H7 (cell line): Measurements from ENCODE around the gene SAA1. TPM values are rescaled to one million over a fixed set of nuclear protein-coding genes. Genes with fewer than 3 reads are reported as not detected.
A peak's percentile ranks its signal among the peaks of the same experiment; 100 is the strongest.

Experiments
- DNase-seq: peaks from one replicate; pipeline ENCODE4 v3.0.0; 2012
- H3K27me3 ChIP-seq: 2 replicates; pipeline ENCODE4 v1.6.0; 2011; ENCODE audit warnings: mild to moderate bottlenecking, low read length; ENCODE audit not compliant: control insufficient read depth, insufficient read depth
- H3K36me3 ChIP-seq: replicated peaks from 2 replicates; pipeline ENCODE4 v1.5.1; 2011; ENCODE audit warnings: low read length; ENCODE audit not compliant: control insufficient read depth, insufficient read depth
- H3K4me3 ChIP-seq: 2 replicates; pipeline ENCODE4 v1.5.1; 2011; ENCODE audit warnings: low read depth, mild to moderate bottlenecking, control low read depth, low read length, moderate library complexity; ENCODE audit not compliant: insufficient read depth
- total RNA-seq: library from RNA; depleted of rRNA; stranded (reverse); fragments of >200 nt; shearing (Covaris generic); gene quantifications from 2 replicates; pipeline ENCODE4 v1.2.3, GENCODE V29; 2014

SAA1 gene
- total RNA-seq, 1 experiment from 2014 or later = not detected

GRCh38 chr11:18270102-18270501 lies 4.0 kb downstream of the SAA1 start:
- peak; percentile 32 for DNase-seq
- Histone ChIP-seq H3K27me3 (no peaks in the 10 kb centered on the region), H3K36me3 (no peaks in the 10 kb centered on the region), H3K4me3 (no peak overlapping the region)

- H3K27me3 ChIP-seq = no peaks in the 10 kb centered on the region
- H3K4me3 ChIP-seq = no peak overlapping the region
- DNase-seq = no peak
- H3K36me3 ChIP-seq = no peaks in the 10 kb centered on the region
Measured at GRCh38 chr11:18271206-18271605, 5.1 kb downstream of the SAA1 start.

GRCh38 chr11:18277565-18278271 lies 11.7 kb downstream of the SAA1 start:
- DNase-seq = no peak
- Histone ChIP-seq H3K27me3 (no peaks in the 10 kb centered on the region), H3K36me3 (peaks cover 6% of the 10 kb centered on the region), H3K4me3 (no peak overlapping the region)

GRCh38 chr11:18280438-18281045 lies 14.5 kb downstream of the SAA1 start:
- no peak for DNase-seq
- Histone ChIP-seq H3K27me3 (no peaks in the 10 kb centered on the region), H3K4me3 (no peak overlapping the region), H3K36me3 (peaks cover 11% of the 10 kb centered on the region)

- Histone ChIP-seq H3K4me3 (no peak overlapping the region), H3K36me3 (peaks cover 21% of the 10 kb centered on the region), H3K27me3 (no peaks in the 10 kb centered on the region)
- no peak for DNase-seq
Measured at GRCh38 chr11:18282626-18283025, 16.6 kb downstream of the SAA1 start.

GRCh38 chr11:18285841-18286240 lies 19.8 kb downstream of the SAA1 start:
- H3K27me3 ChIP-seq = no peaks in the 10 kb centered on the region
- no peak for DNase-seq
- H3K36me3 ChIP-seq = peaks cover 22% of the 10 kb centered on the region
- no peak overlapping the region for H3K4me3 ChIP-seq

- Histone ChIP-seq H3K27me3 (no peaks in the 10 kb centered on the region), H3K4me3 (no peak overlapping the region), H3K36me3 (peaks cover 19% of the 10 kb centered on the region)
- no peak for DNase-seq
Measured at GRCh38 chr11:18288911-18289310, 22.8 kb downstream of the SAA1 start.

GRCh38 chr11:18294862-18295261 lies 28.8 kb downstream of the SAA1 start:
- peaks cover 20% of the 10 kb centered on the region for H3K36me3 ChIP-seq
- no peak overlapping the region for H3K4me3 ChIP-seq
- DNase-seq = no peak
- no peaks in the 10 kb centered on the region for H3K27me3 ChIP-seq

- Histone ChIP-seq H3K4me3 (no peak overlapping the region), H3K36me3 (peaks cover 20% of the 10 kb centered on the region), H3K27me3 (no peaks in the 10 kb centered on the region)
- DNase-seq = no peak
Measured at GRCh38 chr11:18295316-18295715, 29.3 kb downstream of the SAA1 start.

GRCh38 chr11:18299721-18300120 lies 33.7 kb downstream of the SAA1 start:
- Histone ChIP-seq H3K4me3 (no peak overlapping the region), H3K27me3 (no peaks in the 10 kb centered on the region), H3K36me3 (peaks cover 15% of the 10 kb centered on the region)
- no peak for DNase-seq

- Histone ChIP-seq H3K36me3 (peaks cover 6% of the 10 kb centered on the region), H3K4me3 (no peak overlapping the region), H3K27me3 (no peaks in the 10 kb centered on the region)
- no peak for DNase-seq
Measured at GRCh38 chr11:18304745-18305144, 38.7 kb downstream of the SAA1 start.

- no peaks in the 10 kb centered on the region for H3K27me3 ChIP-seq
- no peak for DNase-seq
- peaks cover 16% of the 10 kb centered on the region for H3K36me3 ChIP-seq
- H3K4me3 ChIP-seq = no peak overlapping the region
Measured at GRCh38 chr11:18307461-18308139, 41.5 kb downstream of the SAA1 start.

GRCh38 chr11:18308242-18308641 lies 42.2 kb downstream of the SAA1 start:
- Histone ChIP-seq H3K27me3 (no peaks in the 10 kb centered on the region), H3K4me3 (no peak overlapping the region), H3K36me3 (peaks cover 16% of the 10 kb centered on the region)
- no peak for DNase-seq

GRCh38 chr11:18309691-18310090 lies 43.6 kb downstream of the SAA1 start:
- H3K36me3 ChIP-seq = peaks cover 14% of the 10 kb centered on the region
- no peaks in the 10 kb centered on the region for H3K27me3 ChIP-seq
- DNase-seq = no peak
- H3K4me3 ChIP-seq = no peak overlapping the region

GRCh38 chr11:18310800-18311340 lies 44.8 kb downstream of the SAA1 start:
- no peaks in the 10 kb centered on the region for H3K27me3 ChIP-seq
- H3K4me3 ChIP-seq = no peak overlapping the region
- H3K36me3 ChIP-seq = peaks cover 14% of the 10 kb centered on the region
- DNase-seq = no peak
